K562 (cell line): Measurements from ENCODE around the gene TLN1. TPM values are rescaled to one million over a fixed set of nuclear protein-coding genes. Genes with fewer than 3 reads are reported as not detected.

Experiments used
- ARID1B ChIP-seq: fragments of 450-650 bp; IDR thresholded peaks from 2 replicates; pipeline ENCODE4 v1.6.1; 2016; ENCODE audit warnings: antibody characterized with exemption, mild to moderate bottlenecking, inconsistent platforms
- CLOCK ChIP-seq: fragments of 250-450 bp; sonication (Bioruptor Pico); IDR thresholded peaks from 2 replicates; pipeline ENCODE4 v1.4.0; 2020; ENCODE audit warnings: mild to moderate bottlenecking, moderate library complexity, borderline replicate concordance
- CSDE1 ChIP-seq, 2 experiments: fragments of 450-650 bp; IDR thresholded peaks; 2 replicates each; pipeline ENCODE4 v1.6.1; 2016; ENCODE audit warnings: mild to moderate bottlenecking in 1 of 2
- E2F6 ChIP-seq, 2 experiments: IDR thresholded peaks; 2 replicates each; pipeline ENCODE4 v1.6.1; 2011; ENCODE audit warnings: borderline replicate concordance in 1 of 2, control low read depth in 1 of 2, low read depth in 1 of 2, low read length in 1 of 2, mild to moderate bottlenecking in 1 of 2, mixed read lengths in 1 of 2, moderate library complexity in 1 of 2; ENCODE audit not compliant: insufficient read depth in 1 of 2, insufficient read length in 1 of 2, poor library complexity in 1 of 2, severe bottlenecking in 1 of 2; ENCODE audit errors: extremely low read depth in 1 of 2
- MCM2 ChIP-seq: fragments of 450-650 bp; IDR thresholded peaks from 2 replicates; pipeline ENCODE4 v1.6.1; 2017; ENCODE audit warnings: low read depth, mild to moderate bottlenecking
- MTA1 ChIP-seq: fragments of 450-650 bp; IDR thresholded peaks from 2 replicates; pipeline ENCODE4 v1.6.1; 2017; ENCODE audit warnings: borderline replicate concordance
- MYBL2 ChIP-seq, 2 experiments: fragments of 450-650 bp in 1 of 2; sonication (generic) in 1 of 2; formaldehyde crosslinking in 1 of 2; IDR thresholded peaks; 2 replicates each; pipeline versions ENCODE4 v1.6.1 to v1.8.1; 2017 to 2022; ENCODE audit warnings: borderline replicate concordance in 1 of 2, inconsistent platforms in 1 of 2, low read depth in 1 of 2, mild to moderate bottlenecking in 1 of 2, missing genetic modification reagents in 1 of 2, moderate library complexity in 1 of 2
- NR2C2 ChIP-seq, 2 experiments: fragments of 200-800 bp in 1 of 2; sonication (Bioruptor generic) in 1 of 2; sonication (generic) in 1 of 2; formaldehyde crosslinking in 1 of 2; IDR thresholded peaks; 2 replicates each; pipeline versions ENCODE4 v1.6.1 to v1.8.0; 2016 to 2022; ENCODE audit warnings: mild to moderate bottlenecking in 1 of 2, missing compliant biosample characterization in 1 of 2, missing genetic modification characterization in 1 of 2, missing genetic modification reagents in 1 of 2
- REST ChIP-seq, 2 experiments: fragments of 450-650 bp; formaldehyde crosslinking in 1 of 2; IDR thresholded peaks; 2 replicates each; pipeline versions ENCODE4 v1.4.0 to v1.6.1; 2014 to 2020; ENCODE audit warnings: mild to moderate bottlenecking in 2 of 2, borderline replicate concordance in 1 of 2, low read depth in 1 of 2
- SMARCE1 ChIP-seq: fragments of 450-650 bp; IDR thresholded peaks from 2 replicates; pipeline ENCODE4 v1.7.1; 2016; ENCODE audit warnings: mild to moderate bottlenecking
- ZKSCAN3 ChIP-seq: fragments of 250-450 bp; sonication (Bioruptor Pico); IDR thresholded peaks from 2 replicates; pipeline ENCODE4 v1.4.0; 2020
- ZNF3 ChIP-seq: fragments of 250-450 bp; sonication (Bioruptor Pico); IDR thresholded peaks from 2 replicates; pipeline ENCODE4 v1.5.0; 2021; ENCODE audit warnings: mild to moderate bottlenecking, moderate library complexity
- ZNF764 ChIP-seq: fragments of 250-450 bp; sonication (Bioruptor Pico); IDR thresholded peaks from 2 replicates; pipeline ENCODE4 v1.4.0; 2020; ENCODE audit warnings: low read depth, mild to moderate bottlenecking, moderate library complexity
- polyA plus RNA-seq, 8 experiments: library from polyadenylated mRNA; depleted of rRNA in 4 of 8; stranded (reverse) in 5 of 8; unstranded in 3 of 8; fragments of >200 nt; fragmentation: Nextera tagmentation in 2 of 8; fragmentation: Illumina TruSeq in 1 of 8; extraction: Ambion mirVana in 2 of 8; extraction: Trizol in 1 of 8; gene quantifications; 2 replicates each; pipeline versions ENCODE4 v1.2.1 to v1.2.3, GENCODE V29; 2011 to 2014; ENCODE audit warnings: inconsistent platforms in 1 of 8, missing spikeins in 1 of 8
- total RNA-seq, 7 experiments: library from RNA; depleted of rRNA in 6 of 7; stranded (reverse); fragments of >200 nt in 6 of 7; fragmentation: Illumina TruSeq in 2 of 7; extraction: Trizol in 2 of 7; gene quantifications; 2 replicates each; pipeline versions ENCODE4 v1.2.1 to v1.2.3, GENCODE V29; 2011 to 2021; ENCODE audit warnings: low replicate concordance in 1 of 7

The TLN1 gene
- total and polyA plus RNA-seq, 9 of the 15 experiments (the other 6 are each of a cell fraction or from before 2014, with no cell fraction given), result 3.6 to 240 (median 54.8) TPM

- no peak for TF ChIP-seq CLOCK
- peak; percentile 57 for TF ChIP-seq REST (IDR thresholded peaks at IDR 0.05; ENCODE audit: borderline replicate concordance)
- no peak for TF ChIP-seq REST (CRISPR knock-in tag; IDR thresholded peaks at IDR 0.05; ENCODE audit: low read depth)
- TF ChIP-seq ZNF764, result no peak
- TF ChIP-seq ARID1B, result peak; percentile 80
- TF ChIP-seq MYBL2 (IDR thresholded peaks at IDR 0.05; ENCODE audit: low read depth), result no peak
- TF ChIP-seq MYBL2 (CRISPR knock-in tag; IDR thresholded peaks at IDR 0.05; ENCODE audit: borderline replicate concordance), result no peak
- TF ChIP-seq MTA1, result 0 out of 2 replicates have a peak, but pooled peaks have one; percentile 26
- peak in 1 of 2 experiments; percentile 6 for TF ChIP-seq E2F6 (IDR thresholded peaks at IDR 0.05; ENCODE audit: borderline replicate concordance in 1 of 2, extremely low read depth in 1 of 2, insufficient read depth in 1 of 2, insufficient read length in 1 of 2, low read depth in 1 of 2, low read length in 1 of 2, poor library complexity in 1 of 2, severe bottlenecking in 1 of 2)
- no peak for TF ChIP-seq ZNF3 (CRISPR knock-in tag)
- peak; percentile 68 for TF ChIP-seq SMARCE1
- no peak for TF ChIP-seq CSDE1 (IDR thresholded peaks at IDR 0.05)
- no peak for TF ChIP-seq NR2C2 (CRISPR knock-in tag; IDR thresholded peaks at IDR 0.05)
- TF ChIP-seq NR2C2 (tag; IDR thresholded peaks at IDR 0.05), result peak; percentile 92
- TF ChIP-seq MCM2, result no peak
- no peak for TF ChIP-seq ZKSCAN3 (CRISPR knock-in tag)
Observed at GRCh38 chr9:35731415-35732184, 395 bp downstream of the TLN1 start (continued).
